Kidney (tissue), 14 donors: Measurements from ENCODE around the gene GUCY2C. TPM values are rescaled to one million over a fixed set of nuclear protein-coding genes. Genes with fewer than 3 reads are reported as not detected.
A peak's percentile ranks its signal among the peaks of the same experiment; 100 is the strongest.

Source experiments
- DNase-seq, 5 donors: peaks; one replicate each; pipeline ENCODE4 v3.0.0-alpha.2; 2013 to 2020
- FAIRE-seq: peaks from 2 replicates; lab custom pipeline; 2012; peaks lifted over from hg19 to GRCh38; lab: Jason Lieb, UNC
- H3K27ac ChIP-seq, 2 donors: one replicate each; pipeline ENCODE4 v1.7.0; 2013; ENCODE audit warnings: low read depth in 2 of 2, low read length in 2 of 2, inconsistent platforms in 1 of 2
- H3K27me3 ChIP-seq: one replicate; pipeline ENCODE4 v1.7.1; 2013; ENCODE audit warnings: low read length, inconsistent platforms; ENCODE audit not compliant: control insufficient read depth, insufficient read depth
- H3K36me3 ChIP-seq, 3 donors: one replicate each; pipeline versions ENCODE4 v1.7.0 to v1.7.1; 2013; ENCODE audit warnings: low read length in 3 of 3, control low read depth in 1 of 3, inconsistent platforms in 1 of 3; ENCODE audit not compliant: insufficient read depth in 3 of 3, control insufficient read depth in 2 of 3
- H3K4me1 ChIP-seq, 3 donors: one replicate each; pipeline versions ENCODE4 v1.7.0 to v1.7.1; 2013; ENCODE audit warnings: low read length in 3 of 3, inconsistent platforms in 1 of 3, low read depth in 1 of 3; ENCODE audit not compliant: control insufficient read depth in 2 of 3, insufficient read depth in 2 of 3
- H3K4me3 ChIP-seq, 3 donors: one replicate each; pipeline versions ENCODE4 v1.7.0 to v1.8.1; 2013; ENCODE audit warnings: low read length in 3 of 3, control low read depth in 1 of 3, inconsistent platforms in 1 of 3
- H3K9ac ChIP-seq, 3 donors: one replicate each; pipeline versions ENCODE4 v1.7.0 to v1.7.1; 2013; ENCODE audit warnings: low read length in 3 of 3, control low read depth in 1 of 3, inconsistent platforms in 1 of 3
- H3K9me3 ChIP-seq, 3 donors: one replicate each; pipeline versions ENCODE4 v1.7.0 to v1.7.1; 2013; ENCODE audit warnings: low read length in 3 of 3, control low read depth in 1 of 3, inconsistent platforms in 1 of 3; ENCODE audit not compliant: control insufficient read depth in 2 of 3, insufficient read depth in 1 of 3
- CTCF ChIP-seq: IDR thresholded peaks from 3 replicates; pipeline ENCODE4 v1.5.1; 2012; ENCODE audit warnings: mild to moderate bottlenecking, moderate library complexity, borderline replicate concordance; ENCODE audit not compliant: insufficient read depth; ENCODE audit errors: extremely low read depth
- intact Hi-C: fragments of 100-400 bp; cut with DNase I; formaldehyde crosslinking; loops from one replicate; pipeline ENCODE4 v1.11.1; 2022
- polyA plus RNA-seq: library from polyadenylated mRNA; stranded (reverse); fragments of 350-450 nt; fragmentation: Illumina TruSeq; extraction: RNeasy Lipid Tissue Mini Kit (QIAGEN cat#74804); gene quantifications from one replicate; pipeline ENCODE4 v1.2.3, GENCODE V29; 2014; ENCODE audit warnings: low read depth, low replicate concordance; ENCODE audit not compliant: insufficient read depth
- total RNA-seq: library from RNA; stranded (reverse); fragmentation: NEBNext Ultra II Directional; extraction: Animal tissue kit (Norgen Biotek cat#: 25700); gene quantifications from one replicate; pipeline ENCODE4 v1.2.1, GENCODE V29; 2021
- donor health status: control.
- donor health status: control.
- donor health status: control.
- donor health status: control.
- donor health status: control.
- donor health status: DM: yes; HTN: yes; CAD: no.
- donor health status: Normal renal cell carcinoma (clear cell type).

The GUCY2C gene
- total and polyA plus RNA-seq, 2 donors from 2014 or later, result not detected

GRCh38 chr12:14571779-14572178 is 124.6 kb downstream of the GUCY2C start:
- H3K9ac ChIP-seq, result no peak overlapping the region
- H3K27ac ChIP-seq, result no peak overlapping the region
- DNase-seq (no peak), FAIRE-seq (no peak)
- intact Hi-C loops, result no loop called here
- H3K4me3 ChIP-seq, result no peak overlapping the region
- H3K4me1 ChIP-seq, result peaks cover 0 to 4% (median 0%) of the 10 kb centered on the region in 3 donors
- no peaks in the 10 kb centered on the region for H3K27me3 ChIP-seq
- TF ChIP-seq CTCF, result no peak
- no peaks in the 10 kb centered on the region for H3K36me3 ChIP-seq
- H3K9me3 ChIP-seq, result no peaks in the 10 kb centered on the region

- TF ChIP-seq CTCF, result no peak
- intact Hi-C loops, result no loop called here
These were observed 126.2 kb downstream of the GUCY2C start for GRCh38 chr12:14570231-14570630.

GRCh38 chr12:14567351-14568162 is 128.8 kb downstream of the GUCY2C start, which contains the start of gene PLBD1:
Gene PLBD1, minus strand, starts transcription at chr12:14567883. Its CDS starts 187 bp downstream, at chr12:14567696.
- no peaks in the 10 kb centered on the region for H3K9me3 ChIP-seq
- peak; percentile 74 to 87 (median 84) for DNase-seq
- FAIRE-seq, result no peak
- TF ChIP-seq CTCF, result no peak
- peak within 1 kb of the TSS; percentile 32 to 68 for H3K27ac ChIP-seq
- H3K4me1 ChIP-seq, result peaks cover 0 to 4% (median 0%) of the 10 kb centered on the region in 3 donors
- H3K9ac ChIP-seq, result peak within 1 kb of the TSS in 2 of 3 donors; percentile 37 to 79
- intact Hi-C loops, result no loop called here
- no peaks in the 10 kb centered on the region for H3K36me3 ChIP-seq
- no peaks in the 10 kb centered on the region for H3K27me3 ChIP-seq
- peak within 1 kb of the TSS; percentile 28 to 76 (median 67) for H3K4me3 ChIP-seq

More at GRCh38 chr12:14570231-14570630, 126.2 kb downstream of the GUCY2C start:
- Histone ChIP-seq H3K27me3 (no peaks in the 10 kb centered on the region), H3K9me3 (no peaks in the 10 kb centered on the region), H3K4me3 (no peak overlapping the region), H3K4me1 (peaks cover 0 to 4% (median 0%) of the 10 kb centered on the region in 3 donors), H3K27ac (no peak overlapping the region), H3K36me3 (no peaks in the 10 kb centered on the region), H3K9ac (no peak overlapping the region)
- DNase-seq (no peak), FAIRE-seq (no peak)
